Limb (tissue), 2 donors: Measurements from ENCODE around the gene PBX2.
"Not testable (repeated sequence)": the region's sequence is repeated elsewhere in the genome, so short reads cannot be mapped to it uniquely, and the experiment has no call there.

Experiments used
- DNase-seq, 2 donors: peaks; one replicate each; pipeline ENCODE4 v3.0.0-alpha.2; 2016; ENCODE audit errors: extremely low spot score in 2 of 2

Gene PBX2, protein sequence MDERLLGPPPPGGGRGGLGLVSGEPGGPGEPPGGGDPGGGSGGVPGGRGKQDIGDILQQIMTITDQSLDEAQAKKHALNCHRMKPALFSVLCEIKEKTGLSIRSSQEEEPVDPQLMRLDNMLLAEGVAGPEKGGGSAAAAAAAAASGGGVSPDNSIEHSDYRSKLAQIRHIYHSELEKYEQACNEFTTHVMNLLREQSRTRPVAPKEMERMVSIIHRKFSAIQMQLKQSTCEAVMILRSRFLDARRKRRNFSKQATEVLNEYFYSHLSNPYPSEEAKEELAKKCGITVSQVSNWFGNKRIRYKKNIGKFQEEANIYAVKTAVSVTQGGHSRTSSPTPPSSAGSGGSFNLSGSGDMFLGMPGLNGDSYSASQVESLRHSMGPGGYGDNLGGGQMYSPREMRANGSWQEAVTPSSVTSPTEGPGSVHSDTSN

DNA sequence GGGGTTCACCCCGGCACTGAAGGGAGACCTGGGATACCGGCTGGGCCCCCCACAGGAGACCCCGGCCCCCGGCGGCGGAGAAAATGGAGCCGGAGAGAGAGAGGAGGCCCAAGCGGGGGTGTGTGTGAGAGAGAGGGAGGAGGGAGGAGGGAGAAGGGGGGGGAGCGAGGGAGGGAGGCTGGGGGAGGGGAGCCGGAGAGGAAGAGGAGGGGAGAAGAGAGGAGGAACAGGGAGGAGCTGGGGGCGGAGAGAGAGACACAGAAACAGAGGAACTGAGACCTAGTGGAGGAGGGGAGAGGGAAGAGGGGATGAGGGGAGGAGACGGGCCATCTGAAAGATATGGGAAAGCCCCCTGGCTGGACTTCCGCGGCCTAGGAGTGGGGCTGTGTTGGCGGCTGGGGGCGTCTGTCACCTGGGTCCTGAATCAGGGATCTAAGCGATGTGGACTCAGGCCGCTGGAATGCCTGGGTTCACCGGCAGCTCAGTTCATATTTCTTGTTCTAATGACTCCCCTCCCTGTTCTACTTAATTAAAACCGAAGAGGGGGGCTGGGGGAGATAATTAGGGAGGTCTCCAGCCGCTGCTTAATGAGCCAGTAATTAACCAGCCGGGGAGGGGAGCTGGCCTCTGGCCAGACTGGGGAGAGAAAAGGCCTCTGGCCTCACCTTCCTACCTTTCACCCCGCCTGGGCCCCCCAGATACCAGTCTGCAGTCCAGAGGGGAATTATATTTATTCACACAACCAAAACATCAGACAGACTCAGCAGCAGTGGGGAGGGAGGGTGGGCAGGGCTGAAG is at the start of gene PBX2:
Gene PBX2, minus strand, starts transcription at position 149 of the 798 bp plus-strand sequence. CDS start 287 bp downstream, outside the sequence.
- DNase-seq = peak; percentile 96

DNA sequence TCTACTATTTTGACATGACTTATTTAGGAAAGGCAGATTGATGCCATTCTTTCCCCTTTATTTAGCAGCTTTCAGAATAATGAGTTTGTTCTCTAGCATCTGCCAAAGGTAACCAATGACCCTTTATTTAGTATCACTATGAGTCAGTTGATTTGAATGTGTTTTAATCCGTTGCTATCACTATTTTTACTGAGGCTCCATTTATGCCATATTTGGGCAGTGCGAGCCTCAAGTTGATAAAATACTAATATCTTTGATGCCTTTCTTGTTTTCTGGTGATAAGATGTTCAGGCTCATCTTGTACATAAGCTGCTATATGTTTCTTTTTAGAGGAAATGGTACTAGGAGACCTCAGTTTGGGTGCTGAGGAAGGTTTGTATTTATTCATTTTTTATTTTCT is 49.5 kb upstream of the PBX2 start:
- no peak for DNase-seq

DNA sequence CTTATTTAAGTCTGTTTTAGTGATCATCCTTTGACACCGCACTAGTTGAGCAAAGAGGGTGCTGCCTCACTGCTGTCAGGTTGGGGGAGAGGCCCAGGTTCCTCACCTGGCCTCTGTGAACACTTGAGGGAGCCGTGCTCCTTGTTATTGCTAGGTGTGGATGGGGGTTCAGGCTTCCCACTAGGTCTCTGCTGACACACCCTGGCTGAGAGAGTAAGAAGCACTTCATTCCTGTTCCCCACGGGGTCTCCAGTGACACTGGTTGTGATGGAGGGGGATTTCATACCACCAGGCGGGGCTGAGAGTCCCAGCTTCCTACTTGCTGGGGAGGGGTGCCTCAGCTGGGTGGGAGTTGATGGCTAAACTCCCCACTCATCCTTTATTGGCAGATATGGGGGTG is 44.9 kb upstream of the PBX2 start:
- no peak for DNase-seq

DNA sequence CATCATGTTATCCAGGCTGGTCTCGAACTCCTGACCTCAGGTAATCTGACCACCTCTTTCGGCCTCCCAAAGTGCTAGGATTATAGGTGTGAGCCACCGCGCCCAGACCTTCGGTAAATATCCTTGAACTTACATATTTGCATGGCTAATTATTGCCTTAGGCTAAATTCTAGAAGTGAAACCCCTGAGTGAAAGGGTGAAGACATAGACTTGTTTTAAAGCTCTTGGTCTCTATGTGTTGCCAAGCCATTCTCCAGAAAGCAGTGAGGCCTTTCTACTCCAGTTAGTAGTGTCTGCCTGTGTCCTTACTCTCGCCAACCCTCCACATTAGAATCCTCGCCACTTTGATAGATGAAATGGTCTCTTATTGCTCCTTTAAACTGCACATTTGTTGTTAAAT is 36.4 kb upstream of the PBX2 start:
- no peak for DNase-seq

DNA sequence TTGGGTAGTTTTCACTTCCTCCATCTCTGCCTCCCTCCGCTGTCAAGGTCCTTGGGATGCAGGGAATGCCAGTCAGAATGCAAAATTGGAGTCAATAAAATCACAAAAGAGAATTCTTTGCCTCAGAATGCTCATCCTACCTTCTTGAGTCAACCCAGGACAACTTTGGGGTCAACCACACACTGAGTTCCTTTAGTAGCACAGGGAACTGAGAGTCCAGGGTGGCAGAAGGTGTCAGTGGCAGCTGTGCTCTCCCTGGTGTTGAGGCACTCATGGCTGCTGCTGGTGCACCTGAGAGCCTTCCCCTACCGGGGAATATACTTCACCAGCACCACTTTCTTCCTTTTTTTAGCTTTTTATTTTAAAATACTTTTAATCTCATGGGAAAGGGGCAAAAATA is 34.7 kb upstream of the PBX2 start:
- no peak for DNase-seq

DNA sequence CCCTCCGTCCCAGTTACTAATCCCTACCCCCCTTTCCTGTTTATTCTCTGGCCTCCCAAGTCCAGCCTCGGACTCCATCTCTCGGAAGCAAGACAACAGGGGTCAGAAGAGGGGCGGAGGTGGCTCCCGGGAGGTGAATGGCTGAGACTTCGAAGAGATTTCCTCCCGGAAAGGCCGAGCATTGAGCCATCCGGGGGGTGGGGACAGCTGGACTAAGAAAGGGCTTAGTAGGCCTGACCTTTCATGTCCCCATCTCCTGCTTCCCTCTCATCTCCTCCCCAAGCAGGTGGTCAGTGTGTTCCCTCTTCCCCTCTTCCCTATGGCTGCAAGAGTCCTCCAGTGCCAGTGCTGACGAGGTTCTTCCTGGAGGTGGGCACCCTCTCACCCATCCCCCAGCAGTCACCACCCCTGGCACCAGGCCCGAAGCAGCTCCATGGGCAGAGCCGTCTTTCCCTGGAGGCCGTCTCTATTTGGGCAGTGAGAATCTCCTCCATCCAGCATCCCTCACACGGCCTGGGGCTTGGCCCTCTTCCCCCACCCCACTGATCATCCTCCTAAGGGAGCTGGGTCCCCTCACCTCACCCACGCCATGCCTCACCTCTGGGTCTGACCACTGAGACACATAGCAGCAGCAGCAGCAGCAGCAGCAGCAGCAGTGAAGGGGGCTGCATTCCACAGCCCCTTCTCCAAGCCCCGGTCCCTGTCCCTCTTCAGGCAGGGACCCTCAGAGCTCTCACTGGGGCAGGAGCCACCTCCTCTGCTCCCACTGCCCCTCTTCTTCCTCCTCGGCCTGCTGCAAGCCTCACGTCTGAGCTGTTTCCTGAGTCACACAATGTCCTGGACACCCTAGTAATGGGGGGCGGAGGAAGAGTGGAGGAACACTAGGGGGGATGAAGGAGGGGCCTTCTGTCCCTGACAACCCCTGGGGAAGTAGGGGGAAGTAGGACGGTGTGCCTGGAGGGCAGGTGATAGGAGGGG is 33.5 kb upstream of the PBX2 start, which contains the start of gene NOTCH4:
Gene NOTCH4, minus strand, starts transcription at position 810 of the 978 bp plus-strand sequence. Its CDS starts 139 bp downstream, at position 671.
- no peak for DNase-seq

DNA sequence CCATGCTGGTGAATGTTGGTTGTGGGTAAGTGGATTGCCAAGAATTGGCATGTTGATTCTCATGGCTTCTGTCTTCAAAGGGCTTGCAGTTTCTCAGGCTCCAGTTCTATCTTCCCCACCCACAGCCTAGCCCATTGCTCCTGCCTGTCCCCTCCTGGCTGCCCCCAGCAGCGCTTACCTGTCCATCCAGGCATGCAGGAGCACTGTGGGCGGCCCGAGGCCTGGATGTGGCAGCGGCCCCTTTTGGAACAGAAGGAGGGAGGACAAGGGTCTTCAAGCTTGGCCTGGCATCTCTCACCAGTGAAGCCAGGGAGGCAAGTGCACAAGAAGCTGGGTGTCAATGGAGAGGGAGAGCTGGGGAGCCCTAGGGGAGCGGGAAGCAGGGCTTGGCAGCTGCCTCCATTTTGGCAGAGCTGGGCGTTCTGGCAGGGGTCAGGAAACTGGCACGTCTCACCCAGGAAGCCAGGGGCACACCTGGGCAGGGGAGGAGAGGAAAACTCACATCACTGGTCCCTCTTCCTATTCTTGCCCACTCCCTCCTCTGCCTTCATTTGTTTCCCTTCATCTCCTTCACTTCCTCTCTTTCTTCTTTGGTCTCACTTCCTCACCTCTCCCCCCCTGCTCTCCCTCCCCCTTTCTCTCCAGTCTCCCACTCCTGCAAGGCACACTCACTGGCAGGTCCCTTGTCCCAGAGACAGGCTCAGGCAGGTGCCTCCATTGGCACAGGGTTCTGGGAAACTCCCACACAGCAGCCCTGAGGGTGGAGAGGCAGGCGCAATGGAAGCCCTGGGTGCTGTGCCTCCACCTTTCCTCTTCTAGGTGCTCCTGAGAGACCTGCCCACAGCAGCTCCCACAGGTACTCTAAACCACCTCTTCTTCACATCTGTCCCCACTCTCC is 32.6 kb upstream of the PBX2 start:
- DNase-seq = no peak

DNA sequence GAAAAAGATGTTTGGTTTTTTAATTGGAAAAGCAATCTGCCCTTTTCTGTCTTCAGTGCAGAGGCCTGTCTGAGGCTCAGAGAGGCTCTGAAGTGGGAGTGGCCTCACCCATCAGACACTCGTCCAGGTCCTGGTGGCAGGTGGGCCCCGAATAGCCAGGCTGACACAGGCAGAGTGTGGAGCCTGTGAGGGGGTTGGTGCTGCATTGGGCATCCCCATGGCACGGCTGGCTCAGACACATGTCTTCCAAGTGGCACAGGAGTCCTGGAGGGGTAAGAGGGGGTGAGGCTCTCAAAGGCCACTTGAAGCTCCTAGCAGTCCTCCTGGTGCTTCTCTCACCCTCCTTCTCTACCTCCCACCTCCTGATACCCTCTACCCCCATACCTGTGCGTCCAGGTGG is 30.0 kb upstream of the PBX2 start:
- DNase-seq = no peak

DNA sequence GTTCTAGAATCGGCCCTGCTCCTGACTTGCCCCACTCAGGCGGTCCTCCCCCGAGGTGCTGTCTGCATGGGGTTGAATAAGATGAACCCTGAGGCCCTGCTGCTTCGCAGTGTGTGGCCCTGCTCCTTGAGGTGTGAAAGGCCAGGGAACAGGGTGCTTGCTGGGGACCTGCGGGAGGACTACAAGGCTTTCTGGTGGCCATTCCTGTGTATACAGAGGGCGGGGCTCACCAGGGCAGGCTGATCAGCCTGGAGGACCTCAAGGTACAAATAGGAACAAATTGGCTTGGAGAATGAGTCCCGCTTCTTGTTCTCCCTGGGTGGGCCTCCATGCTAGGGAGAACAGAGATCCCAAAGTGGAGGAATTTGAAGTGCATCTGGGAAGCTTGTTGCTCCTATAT is 28.2 kb upstream of the PBX2 start:
- no peak for DNase-seq

DNA sequence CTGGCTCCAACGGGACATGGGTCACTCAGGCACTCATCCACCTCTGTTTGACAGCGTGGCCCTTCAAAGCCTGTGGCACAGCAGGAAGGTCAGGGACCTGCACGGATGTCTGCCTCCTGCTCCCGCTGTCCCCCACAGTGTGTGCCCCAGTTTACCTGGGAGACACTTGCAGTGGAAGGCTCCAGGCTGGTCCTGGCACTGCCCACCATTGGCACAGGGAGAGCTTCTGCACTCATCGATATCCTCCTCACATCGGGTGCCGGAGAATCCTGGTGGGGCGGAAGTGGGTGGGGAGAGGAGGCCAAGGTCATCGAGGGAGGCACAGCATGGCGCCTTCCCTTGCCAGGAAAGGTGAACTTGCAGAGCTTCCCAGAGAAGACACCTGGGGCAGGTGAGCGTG is 27.0 kb upstream of the PBX2 start:
- DNase-seq = no peak

DNA sequence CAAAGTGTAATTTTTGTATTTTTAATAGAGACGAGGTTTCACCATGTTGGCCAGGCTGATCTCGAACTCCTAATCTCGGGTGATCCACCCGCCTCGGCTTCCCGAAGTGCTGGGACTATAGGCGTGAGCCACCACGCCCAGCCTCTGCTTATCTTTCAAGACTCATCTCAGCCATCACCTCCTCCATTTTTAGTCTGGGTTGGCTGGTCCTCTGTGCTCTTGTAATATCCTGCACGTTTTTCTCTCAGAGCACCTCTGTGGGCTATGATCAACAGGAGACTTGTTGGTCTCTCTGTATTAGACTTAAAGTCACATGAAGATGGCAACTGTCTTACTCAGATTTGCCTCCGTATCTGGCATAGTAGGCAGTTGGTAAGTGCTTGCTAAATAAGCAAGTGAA is 26.3 kb upstream of the PBX2 start:
- no peak for DNase-seq

DNA sequence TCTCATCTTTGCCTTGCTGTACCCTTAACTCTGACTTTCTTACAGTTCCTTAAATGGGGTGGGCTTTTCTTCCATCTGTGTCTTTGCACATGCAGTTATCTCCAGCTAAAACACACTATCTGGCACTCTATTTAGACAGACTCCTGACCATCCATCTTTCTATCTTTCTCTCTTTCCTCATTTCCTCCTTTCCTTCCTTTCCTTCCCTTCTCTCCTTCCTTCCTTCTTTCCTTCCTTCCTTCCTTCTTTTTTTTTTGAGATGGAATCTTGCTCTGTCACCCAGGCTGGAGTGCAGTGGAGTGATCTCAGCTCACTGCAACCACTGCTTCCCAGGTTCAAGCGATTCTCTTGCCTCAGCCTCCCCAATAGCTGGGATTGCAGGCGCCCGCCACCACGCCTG is 25.6 kb upstream of the PBX2 start:
- no peak for DNase-seq

DNA sequence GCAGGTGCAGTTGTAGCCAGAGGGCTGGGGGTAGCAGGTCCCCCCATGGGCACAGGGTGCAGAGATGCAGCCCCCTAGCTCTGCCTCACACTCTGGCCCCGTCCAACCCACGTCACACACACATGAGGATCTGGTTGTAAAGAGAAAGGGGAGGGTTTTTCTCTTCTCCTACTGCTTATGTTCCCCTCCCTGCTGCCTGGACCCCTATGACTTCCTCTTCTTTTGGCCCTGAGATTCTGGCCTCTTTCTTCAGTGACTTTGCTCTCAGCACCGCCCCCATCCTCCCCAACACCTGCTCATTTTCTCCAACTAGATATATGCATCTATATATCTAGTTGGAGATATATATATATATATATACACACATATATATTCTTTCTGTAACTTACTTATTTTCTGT is 24.1 kb upstream of the PBX2 start:
- no peak for DNase-seq

DNA sequence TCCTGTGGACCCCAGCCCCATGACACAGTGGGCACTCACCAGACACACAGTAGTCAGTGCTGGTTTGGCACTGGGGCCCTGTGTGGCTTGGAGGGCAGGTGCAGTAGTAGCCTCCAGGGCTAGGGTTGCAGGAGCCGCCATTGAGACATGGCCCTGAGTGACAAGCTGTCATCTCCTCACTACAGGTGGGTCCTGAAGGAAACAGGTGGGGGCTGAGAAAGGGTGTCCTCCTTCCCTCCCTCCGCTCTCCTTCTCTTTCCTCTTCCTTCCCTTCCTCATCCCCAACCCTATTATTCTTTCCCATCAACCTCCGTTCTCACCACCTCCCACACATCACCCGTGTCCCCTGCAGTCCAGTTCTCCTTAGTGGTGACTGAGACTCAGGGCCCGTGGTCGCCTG is 23.6 kb upstream of the PBX2 start:
- DNase-seq = no peak

DNA sequence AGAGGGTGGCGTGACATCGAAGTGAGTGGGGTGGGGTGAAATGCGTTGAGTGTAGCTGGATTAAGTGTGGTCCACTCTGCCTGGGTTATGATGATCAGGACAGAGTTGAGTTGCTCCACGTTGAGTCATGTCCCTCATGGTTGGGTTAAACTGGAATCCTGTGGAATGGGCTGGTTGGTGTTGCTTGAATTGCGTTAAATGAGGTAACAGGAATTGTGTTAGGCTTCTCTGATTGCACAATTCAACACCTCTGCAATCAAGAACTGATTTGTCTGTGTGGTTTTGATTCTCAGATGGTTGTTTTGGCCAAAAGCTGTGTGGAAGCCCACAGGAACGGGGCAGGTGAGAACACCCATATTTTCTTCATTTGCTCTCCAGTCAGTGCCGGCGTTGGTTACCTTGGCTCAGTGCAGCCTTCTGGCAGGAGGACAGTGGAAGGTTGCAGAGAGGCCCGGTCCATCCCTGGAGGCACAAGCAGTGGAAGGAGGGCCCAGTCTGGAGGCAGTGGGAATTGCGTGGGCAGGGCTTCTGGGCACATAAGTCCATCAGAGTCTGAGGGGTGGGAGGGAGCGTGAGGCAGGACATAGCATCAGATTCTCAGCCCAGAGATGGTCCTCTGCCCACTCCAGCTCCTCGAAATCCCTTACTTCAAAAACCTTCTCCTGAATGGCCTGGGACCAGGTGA is 22.2 kb upstream of the PBX2 start:
- no peak for DNase-seq

DNA sequence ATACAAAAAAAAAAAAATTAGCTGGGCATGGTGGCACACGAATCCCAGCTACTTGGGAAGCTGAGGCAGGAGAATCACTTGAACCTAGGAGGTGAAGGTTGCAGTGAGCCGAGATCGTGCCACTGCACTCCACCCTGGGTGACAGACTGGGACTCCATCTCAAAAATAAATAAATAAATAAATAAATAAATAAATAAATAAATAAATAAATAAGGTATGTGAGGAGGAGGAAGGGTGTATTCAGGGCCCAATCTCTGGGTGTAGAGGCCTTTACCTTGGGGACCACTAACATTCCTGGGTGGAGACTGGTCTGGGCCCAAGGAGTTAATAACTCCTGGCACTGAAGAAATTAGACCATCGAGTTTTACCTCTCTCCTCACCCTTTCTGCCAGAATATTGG is 21.4 kb upstream of the PBX2 start:
- not testable (repeated sequence) for DNase-seq

DNA sequence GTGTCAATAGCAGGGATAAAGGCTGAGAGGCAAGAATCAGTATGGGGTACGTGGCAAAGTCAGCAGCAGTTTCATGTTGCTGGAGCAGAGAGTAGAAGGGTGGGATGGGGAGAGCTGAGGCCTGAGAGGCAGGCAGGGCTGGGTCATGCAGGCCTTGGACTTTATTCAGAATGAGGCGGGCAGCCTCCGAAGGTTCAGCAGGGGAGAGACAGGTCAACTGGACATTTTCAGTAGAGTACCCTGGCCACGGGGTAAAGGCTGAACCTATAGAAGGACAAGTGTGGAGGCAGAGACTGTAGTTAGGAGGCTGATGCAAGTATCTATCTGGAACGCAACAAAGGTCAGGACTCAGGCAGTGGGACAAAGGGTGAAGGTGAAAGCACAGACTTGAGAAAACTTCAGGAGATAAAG is 20.2 kb upstream of the PBX2 start:
- DNase-seq = no peak

DNA sequence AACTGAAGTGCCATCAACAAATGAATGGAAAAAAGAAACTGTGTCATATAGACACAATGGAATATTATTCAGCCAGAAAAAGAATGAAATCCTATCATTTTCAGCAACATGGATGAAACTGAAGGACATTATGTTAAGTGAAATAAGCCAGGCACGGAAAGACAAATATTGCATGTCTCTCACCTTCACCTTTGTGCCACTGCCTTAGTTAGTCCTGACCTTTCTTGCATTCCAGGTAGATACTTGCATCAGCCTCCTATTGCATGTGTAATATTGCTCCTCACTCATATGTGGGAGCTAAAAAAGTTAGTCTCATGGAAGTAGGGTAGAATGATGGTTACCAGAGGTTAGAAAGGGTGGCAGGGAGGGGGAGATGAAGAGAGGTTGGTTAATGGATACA is 19.0 kb upstream of the PBX2 start:
- DNase-seq = no peak

DNA sequence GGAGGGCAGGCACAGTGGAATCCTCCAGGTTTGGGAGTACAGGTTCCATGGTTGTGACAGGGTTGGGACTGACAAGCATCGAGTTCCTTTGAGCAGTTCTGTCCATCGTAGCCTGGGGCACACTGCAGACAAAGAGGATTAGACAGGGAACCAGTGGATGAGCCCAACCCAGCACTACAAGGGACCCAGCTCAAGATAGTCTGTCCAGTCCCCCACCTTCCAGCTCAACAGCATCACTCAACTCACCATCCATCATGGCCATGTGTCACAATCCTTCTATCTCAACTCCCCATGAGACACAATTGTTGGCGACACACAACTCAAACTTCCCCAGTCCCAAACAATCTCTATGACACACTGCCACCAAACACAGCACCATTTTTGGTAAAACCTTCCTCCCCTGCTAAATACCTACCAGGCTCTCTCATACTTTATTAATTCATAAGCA is 14.3 kb upstream of the PBX2 start:
- DNase-seq = no peak
